GM18520 (cell line): ENCODE data around the gene SPATA16.

Experiments used
- ATAC-seq: cut with Tn5 transposase; IDR thresholded peaks from one replicate; pipeline ENCODE4 v1.9.1; 2021; ENCODE audit not compliant: unreplicated experiment

The SPATA16 gene

GRCh38 chr3:173007079-173007723 lies 133.8 kb downstream of the SPATA16 start:
- no peak for ATAC-seq

- ATAC-seq: no peak
Observed at GRCh38 chr3:173006006-173006405, 135.0 kb downstream of the SPATA16 start.

GRCh38 chr3:173004681-173005080 lies 136.4 kb downstream of the SPATA16 start:
- ATAC-seq: no peak

- ATAC-seq: no peak
Observed at GRCh38 chr3:173003956-173004355, 137.1 kb downstream of the SPATA16 start.

- ATAC-seq: no peak
Observed at GRCh38 chr3:173003471-173003870, 137.6 kb downstream of the SPATA16 start.

- ATAC-seq: no peak
Observed at GRCh38 chr3:173001622-173002021, 139.4 kb downstream of the SPATA16 start.

- no peak for ATAC-seq
Observed at GRCh38 chr3:173000553-173000952, 140.5 kb downstream of the SPATA16 start.

- ATAC-seq: no peak
Observed at GRCh38 chr3:172993412-172993811, 147.6 kb downstream of the SPATA16 start.

GRCh38 chr3:172991424-172991996 lies 149.5 kb downstream of the SPATA16 start:
- no peak for ATAC-seq

GRCh38 chr3:172989373-172989772 lies 151.7 kb downstream of the SPATA16 start:
- ATAC-seq: no peak

- no peak for ATAC-seq
Observed at GRCh38 chr3:172987273-172987672, 153.8 kb downstream of the SPATA16 start.

- ATAC-seq: no peak
Observed at GRCh38 chr3:172984914-172985313, 156.1 kb downstream of the SPATA16 start.

- ATAC-seq: no peak
Observed at GRCh38 chr3:172982736-172983364, 158.2 kb downstream of the SPATA16 start.

- no peak for ATAC-seq
Observed at GRCh38 chr3:172981407-172981983, 159.5 kb downstream of the SPATA16 start.

GRCh38 chr3:172980849-172981248 lies 160.2 kb downstream of the SPATA16 start:
- ATAC-seq: no peak

- ATAC-seq: no peak
Observed at GRCh38 chr3:172977696-172978095, 163.3 kb downstream of the SPATA16 start.

GRCh38 chr3:172974969-172975368 lies 166.1 kb downstream of the SPATA16 start:
- ATAC-seq: no peak

GRCh38 chr3:172973799-172974198 lies 167.2 kb downstream of the SPATA16 start:
- no peak for ATAC-seq

GRCh38 chr3:172972717-172973116 lies 168.3 kb downstream of the SPATA16 start:
- ATAC-seq: no peak

- ATAC-seq: no peak
Observed at GRCh38 chr3:172972067-172972466, 169.0 kb downstream of the SPATA16 start.

GRCh38 chr3:172968646-172969045 lies 172.4 kb downstream of the SPATA16 start:
- ATAC-seq: no peak

GRCh38 chr3:172965256-172965655 lies 175.8 kb downstream of the SPATA16 start:
- ATAC-seq: no peak
